ENCODE measurements around the gene PRRG1. TPM values are rescaled to one million over a fixed set of nuclear protein-coding genes. Genes with fewer than 3 reads are reported as not detected.

The PRRG1 gene
- total and polyA plus RNA-seq, 8 donors: 0.76 to 8.8 (median 2.9) TPM

GRCh38 chrX:37348971-37349220 lies 268 bp upstream of the PRRG1 start:
- Histone ChIP-seq H3K27ac (peak overlapping the region; percentile 61 to 87 (median 82)), H3K27me3 (no peaks in the 10 kb centered on the region), H3K36me3 (no peaks in the 10 kb centered on the region), H3K4me3 (peak overlapping the region; percentile 56 to 64 (median 60)), H3K9me3 (no peaks in the 10 kb centered on the region), H3K4me1 (peaks cover 0 to 6% (median 0%) of the 10 kb centered on the region in 4 donors)
- 0 to 33% (median 8%) methylated on average over 13 to 18 of the region's 18 CpGs for WGBS, 5 donors
- TF ChIP-seq EP300 (IDR thresholded peaks at IDR 0.05): no peak
- no peak for TF ChIP-seq CTCF (IDR thresholded peaks at IDR 0.05)
- no peak for TF ChIP-seq POLR2A (IDR thresholded peaks at IDR 0.05)
- no peak for TF ChIP-seq POLR2AphosphoS5 (IDR thresholded peaks at IDR 0.05)
- DNase-seq: no peak
- intact Hi-C loops (cut with DNase I; ENCODE audit: low total_unique reads): no loop called here

GRCh38 chrX:37350034-37350365 lies 836 bp downstream of the PRRG1 start:
- DNase-seq: no peak
- no peaks in the 10 kb centered on the region for H3K36me3 ChIP-seq
- no peaks in the 10 kb centered on the region for H3K9me3 ChIP-seq
- peak overlapping the region; percentile 56 to 64 (median 60) for H3K4me3 ChIP-seq
- peak in 1 of 3 donors; percentile 11 for TF ChIP-seq POLR2AphosphoS5 (IDR thresholded peaks at IDR 0.05)
- TF ChIP-seq CTCF (IDR thresholded peaks at IDR 0.05): no peak
- TF ChIP-seq EP300 (IDR thresholded peaks at IDR 0.05): no peak
- TF ChIP-seq POLR2A (IDR thresholded peaks at IDR 0.05): no peak
- intact Hi-C loops (cut with DNase I; ENCODE audit: low total_unique reads): no loop called here
- peak overlapping the region; percentile 71 to 87 (median 82) for H3K27ac ChIP-seq
- 0 to 27% (median 3%) methylated on average over 7 to 8 of the region's 8 CpGs for WGBS, 5 donors
- H3K4me1 ChIP-seq: peaks cover 0 to 6% (median 0%) of the 10 kb centered on the region in 4 donors
- no peaks in the 10 kb centered on the region for H3K27me3 ChIP-seq

DNA sequence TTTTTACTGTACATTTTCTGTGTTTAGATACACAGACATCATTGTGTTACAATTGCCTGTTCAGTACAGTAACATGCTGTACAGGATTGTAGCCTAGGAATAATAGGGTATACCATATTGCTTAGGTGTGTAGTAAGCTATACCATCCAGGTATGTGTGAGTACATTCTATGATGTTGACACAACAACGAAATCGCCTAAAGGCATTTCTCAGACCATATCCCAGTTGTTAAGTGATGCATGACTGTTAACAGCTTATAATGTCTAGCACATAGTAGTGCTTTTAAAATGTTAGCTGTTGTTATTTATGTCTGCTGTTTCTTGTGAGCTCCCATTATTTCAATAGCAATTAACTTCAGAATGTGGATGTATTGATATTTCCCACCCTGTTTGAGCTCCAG lies 4.5 kb downstream of the PRRG1 start:
- H3K4me3 ChIP-seq: no peak overlapping the region
- H3K9me3 ChIP-seq: no peaks in the 10 kb centered on the region
- DNase-seq: no peak
- peaks cover 0 to 6% (median 0%) of the 10 kb centered on the region in 4 donors for H3K4me1 ChIP-seq
- intact Hi-C loops (cut with DNase I; ENCODE audit: low total_unique reads): no loop called here
- H3K27me3 ChIP-seq: no peaks in the 10 kb centered on the region
- no peaks in the 10 kb centered on the region for H3K36me3 ChIP-seq
- WGBS, 5 donors: 74 to 97% (median 90%) methylated on average over 2 of the region's 2 CpGs
- no peak for TF ChIP-seq POLR2A (IDR thresholded peaks at IDR 0.05)
- TF ChIP-seq CTCF (IDR thresholded peaks at IDR 0.05): no peak
- no peak for TF ChIP-seq EP300 (IDR thresholded peaks at IDR 0.05)
- no peak for TF ChIP-seq POLR2AphosphoS5 (IDR thresholded peaks at IDR 0.05)
- H3K27ac ChIP-seq: no peak overlapping the region

- DNase-seq: no peak
- no peaks in the 10 kb centered on the region for H3K4me1 ChIP-seq
- intact Hi-C loops (cut with DNase I; ENCODE audit: low total_unique reads): no loop called here
- TF ChIP-seq EP300 (IDR thresholded peaks at IDR 0.05) (no peak), POLR2AphosphoS5 (IDR thresholded peaks at IDR 0.05) (no peak), POLR2A (IDR thresholded peaks at IDR 0.05) (no peak), CTCF (IDR thresholded peaks at IDR 0.05) (no peak)
- no peaks in the 10 kb centered on the region for H3K9me3 ChIP-seq
- H3K27ac ChIP-seq: no peak overlapping the region
- no peaks in the 10 kb centered on the region for H3K36me3 ChIP-seq
- H3K4me3 ChIP-seq: no peak overlapping the region
- H3K27me3 ChIP-seq: no peaks in the 10 kb centered on the region
- 80 to 97% (median 95%) methylated on average over 3 of the region's 3 CpGs for WGBS, 5 donors
These were observed 8.3 kb downstream of the PRRG1 start for GRCh38 chrX:37357436-37357835.

All from stomach (tissue), 9 donors.